BJ (cell line): ENCODE data around the gene UROD. TPM values are rescaled to one million over a fixed set of nuclear protein-coding genes. Genes with fewer than 3 reads are reported as not detected.

Experiments
- CTCF ChIA-PET: fragments of 350-600 bp; formaldehyde crosslinking; extraction: SDS; loops from one replicate; lab custom pipeline; 2021; ENCODE audit warnings: antibody characterized with exemption, inconsistent platforms; lab: Yijun Ruan, JAX
- POLR2A ChIA-PET: fragments of 300-600 bp; sonication (Branson Sonifier 250); formaldehyde crosslinking; extraction: SDS; loops from one replicate; lab custom pipeline; 2021; ENCODE audit warnings: antibody characterized with exemption; lab: Charles Lee
- DNase-seq: peaks from one replicate; pipeline ENCODE4 v3.0.0-alpha.2; 2011; ENCODE audit warnings: low read depth
- H3K27me3 ChIP-seq: 2 replicates; pipeline ENCODE4 v1.6.0; 2011; ENCODE audit warnings: low read length; ENCODE audit not compliant: control insufficient read depth, insufficient read depth
- H3K36me3 ChIP-seq: 2 replicates; pipeline ENCODE4 v1.5.1; 2011; ENCODE audit warnings: low read length; ENCODE audit not compliant: control insufficient read depth, insufficient read depth
- H3K4me3 ChIP-seq: 2 replicates; pipeline ENCODE4 v1.5.1; 2011; ENCODE audit warnings: low read depth, mild to moderate bottlenecking, control low read depth, low read length
- CTCF ChIP-seq: IDR thresholded peaks from 2 replicates; pipeline ENCODE4 v1.5.1; 2011; ENCODE audit warnings: low read depth, mild to moderate bottlenecking, control low read depth, inconsistent platforms, low read length, moderate library complexity; ENCODE audit not compliant: insufficient read depth
- polyA plus RNA-seq: library from polyadenylated mRNA; depleted of rRNA; stranded (reverse); fragments of >200 nt; gene quantifications from 2 replicates; pipeline ENCODE4 v1.2.3, GENCODE V29; 2011

The UROD gene
- polyA plus RNA-seq, 1 experiment = 303 TPM

DNA sequence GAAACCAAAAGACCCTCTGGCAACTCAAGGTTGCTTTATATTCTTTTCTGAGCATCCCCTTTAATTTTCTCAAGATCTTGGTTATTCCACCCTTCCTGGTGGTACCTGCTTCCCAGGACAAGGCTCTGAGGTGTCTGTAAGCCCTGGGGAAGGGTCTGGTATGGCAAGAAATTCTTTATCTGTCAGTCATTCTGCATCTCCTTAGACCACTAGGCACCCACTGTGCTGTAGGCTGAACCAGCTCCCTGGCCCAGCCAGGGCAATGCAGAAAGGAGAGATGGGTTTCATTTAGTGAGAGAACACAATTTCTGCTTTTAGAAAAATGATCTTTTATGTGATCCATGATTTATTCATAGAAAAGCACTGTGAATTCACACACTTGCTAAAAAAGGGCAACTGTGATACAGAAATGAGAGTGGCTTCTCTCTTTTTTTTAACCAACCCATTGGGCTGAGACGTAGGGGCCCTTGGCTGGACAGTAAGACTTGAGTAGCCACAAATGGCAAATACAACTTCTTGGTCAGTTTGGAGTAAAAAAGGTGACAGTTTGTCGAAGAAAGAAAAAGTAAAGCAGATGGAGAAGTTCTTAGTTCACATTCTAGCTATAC, 4.1 kb downstream of the UROD start:
- Histone ChIP-seq H3K36me3 (peaks cover 5% of the 10 kb centered on the region), H3K27me3 (no peaks in the 10 kb centered on the region), H3K4me3 (no peak overlapping the region)
- no peak for TF ChIP-seq CTCF
- POLR2A ChIA-PET = interaction anchor here (1.5 kb wide), 1 partner anchor 287 kb away, joined by 5 read pairs; no protein-coding TSS in a partner anchor
- DNase-seq = no peak
- CTCF ChIA-PET = interaction anchor here (0.6 to 7.0 kb wide), 6 partner anchors 42 to 552 kb away, joined by 3 to 181 read pairs (median 4); partner anchors contain the start of gene TESK2

DNA sequence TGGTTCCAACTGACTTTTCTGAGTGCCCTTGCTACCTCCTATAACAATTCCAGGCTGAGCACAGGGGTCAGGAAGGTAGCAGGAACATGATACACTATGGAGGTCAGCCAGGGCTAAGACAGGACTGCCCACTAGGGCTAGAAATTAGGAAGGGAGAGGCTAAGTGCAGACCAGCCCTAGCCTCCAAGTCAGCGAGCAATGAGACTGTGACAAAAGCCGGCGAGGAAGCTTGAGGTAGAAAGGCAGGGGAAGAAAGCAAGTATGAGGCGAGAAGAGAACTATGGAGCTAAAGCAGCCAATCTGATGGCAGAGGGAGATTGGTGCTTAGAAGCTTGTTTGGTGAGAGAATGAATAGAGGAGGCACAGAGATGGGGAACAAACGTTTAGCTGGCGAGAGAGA, 4.7 kb downstream of the UROD start:
- no peak for TF ChIP-seq CTCF
- ChIA-PET POLR2A (interaction anchor here (1.5 kb wide), 1 partner anchor 287 kb away, joined by 5 read pairs; no protein-coding TSS in a partner anchor), CTCF (interaction anchor here (7.0 kb wide), 1 partner anchor 281 kb away, joined by 181 read pairs; no protein-coding TSS in a partner anchor)
- H3K36me3 ChIP-seq = peaks cover 5% of the 10 kb centered on the region
- H3K27me3 ChIP-seq = no peaks in the 10 kb centered on the region
- no peak for DNase-seq
- H3K4me3 ChIP-seq = no peak overlapping the region

- Histone ChIP-seq H3K36me3 (peaks cover 4% of the 10 kb centered on the region), H3K4me3 (no peak overlapping the region), H3K27me3 (no peaks in the 10 kb centered on the region)
- peak; percentile 88 for TF ChIP-seq CTCF
- DNase-seq = no peak
- ChIA-PET CTCF (interaction anchor here (0.7 to 7.0 kb wide), 28 partner anchors 8 to 565 kb away, joined by 3 to 181 read pairs (median 4); partner anchors contain the start of genes EIF2B3, MUTYH, NASP and PLK3), POLR2A (interaction anchor here (0.6 kb wide), 1 partner anchor 94 kb away, joined by 3 read pairs; no protein-coding TSS in a partner anchor)
These were observed 6.7 kb downstream of the UROD start for GRCh38 chr1:45018599-45019230.

- H3K27me3 ChIP-seq = no peaks in the 10 kb centered on the region
- DNase-seq = no peak
- POLR2A ChIA-PET = no interaction called here
- TF ChIP-seq CTCF = no peak
- CTCF ChIA-PET = no interaction called here
- no peaks in the 10 kb centered on the region for H3K36me3 ChIP-seq
- H3K4me3 ChIP-seq = no peak overlapping the region
These were observed 11.6 kb downstream of the UROD start for GRCh38 chr1:45023663-45024062.

DNA sequence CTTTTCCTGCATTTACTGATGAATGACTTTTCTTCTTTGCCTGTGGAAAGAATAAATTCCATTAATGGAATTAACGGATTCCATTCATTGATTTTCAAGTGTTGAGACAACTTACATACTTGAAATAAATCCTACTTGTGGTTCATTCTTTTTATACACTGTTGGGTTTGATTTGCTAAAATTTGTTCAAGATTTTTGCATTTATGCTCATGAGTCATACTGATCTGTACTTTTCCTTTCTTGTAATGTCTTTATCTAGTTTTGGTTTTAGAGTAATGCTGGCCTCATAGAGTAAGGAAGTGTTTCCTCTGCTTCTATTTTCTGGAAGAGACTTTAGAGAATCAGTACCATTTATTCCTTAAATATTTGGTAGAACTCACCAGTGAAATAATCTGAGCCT, 14.4 kb downstream of the UROD start:
- CTCF ChIA-PET = no interaction called here
- H3K36me3 ChIP-seq = no peaks in the 10 kb centered on the region
- no peak overlapping the region for H3K4me3 ChIP-seq
- POLR2A ChIA-PET = no interaction called here
- no peak for DNase-seq
- no peaks in the 10 kb centered on the region for H3K27me3 ChIP-seq
- TF ChIP-seq CTCF = no peak
